ENCODE measurements around the gene DYSF.

- no peak for TF ChIP-seq CTCF (IDR thresholded peaks at IDR 0.05)
- no peak for TF ChIP-seq POLR2A (IDR thresholded peaks at IDR 0.05)
These were observed 179.7 kb downstream of the DYSF start for GRCh38 chr2:71633086-71633485.

Data from esophagus squamous epithelium (tissue), 4 donors.